Hematopoietic multipotent progenitor cell treated with erythropoietin and hydrocortisone succinate and interleukin-3 and kit ligand, for 17 days (in vitro differentiated cells): ENCODE measurements around the gene MPV17.
"Not testable (repeated sequence)": the region's sequence is repeated elsewhere in the genome, so short reads cannot be mapped to it uniquely, and the experiment has no call there.

Source experiments
- DNase-seq: peaks from one replicate; pipeline ENCODE4 v3.0.0-alpha.2; 2015; ENCODE audit warnings: low spot score

The MPV17 gene

DNA sequence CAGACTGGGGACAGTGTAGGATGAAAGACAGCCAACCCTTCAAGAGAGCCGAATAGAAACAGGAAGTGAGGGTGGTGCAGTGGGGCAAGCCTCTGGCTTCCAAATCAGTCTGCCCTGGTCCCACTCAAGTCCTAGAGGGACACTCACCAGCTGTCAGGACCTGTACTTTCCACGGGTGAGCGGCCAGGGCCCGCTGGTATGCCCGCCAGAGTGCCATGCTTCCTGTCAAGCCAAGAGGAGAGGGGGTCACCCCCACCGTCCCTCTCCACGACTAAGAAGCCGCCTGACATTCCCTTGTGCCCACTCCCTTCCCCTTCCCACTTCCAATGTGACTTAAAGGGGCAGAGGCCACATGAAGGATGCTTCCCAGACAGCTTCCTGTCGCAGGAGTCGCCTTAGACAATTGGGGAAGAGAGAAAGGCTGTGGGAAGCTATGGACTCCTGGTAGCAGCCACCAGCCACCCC lies 564 bp downstream of the MPV17 start:
- DNase-seq: no peak

DNA sequence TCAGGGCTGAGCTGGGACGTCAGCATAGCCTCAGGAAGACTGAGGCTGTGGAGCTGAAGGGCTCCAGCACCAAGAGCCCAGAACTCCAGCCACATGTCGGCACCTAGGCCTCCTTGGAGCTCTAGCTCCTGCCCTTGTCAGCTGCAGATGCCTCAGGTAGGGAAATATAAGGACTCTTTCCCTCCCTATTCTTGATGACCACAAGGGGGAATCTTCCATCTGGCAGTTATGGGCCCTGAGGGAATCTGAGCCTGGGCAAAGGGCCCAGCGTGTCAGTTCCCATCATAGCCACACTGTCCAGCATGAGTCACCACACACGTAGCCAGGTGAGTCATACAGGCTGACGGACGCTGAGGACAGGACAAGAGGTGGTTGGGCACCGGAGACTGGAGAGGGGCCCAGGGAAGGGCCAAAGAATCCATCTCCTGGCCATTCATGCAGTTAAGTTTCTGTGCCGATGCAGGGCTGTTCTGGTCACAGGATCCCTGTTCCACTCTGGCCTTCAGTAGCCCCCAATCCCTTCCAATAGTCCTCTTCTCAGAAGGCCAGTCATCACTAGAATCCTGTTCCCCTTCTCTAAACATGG lies 1.8 kb downstream of the MPV17 start:
- DNase-seq: peak; percentile 43

DNA sequence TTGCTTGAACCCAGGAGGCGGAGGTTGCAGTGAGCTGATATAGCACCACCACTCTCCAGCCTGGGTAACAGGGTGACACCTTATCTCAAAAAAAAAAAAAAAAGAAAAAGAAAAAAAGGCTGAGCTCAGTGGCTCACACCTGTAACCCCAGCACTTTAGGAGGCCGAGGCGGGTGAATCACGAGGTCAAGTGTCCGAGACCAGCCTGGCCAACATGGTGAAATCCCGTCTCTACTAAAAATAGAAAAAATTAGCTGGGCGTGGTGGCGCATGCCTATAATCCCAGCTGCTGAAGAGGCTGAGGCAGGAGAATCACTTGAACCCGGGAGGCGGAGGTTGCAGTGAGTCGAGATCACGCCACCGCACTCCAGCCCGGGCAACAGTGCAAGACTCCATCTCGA lies 3.1 kb downstream of the MPV17 start:
- not testable (repeated sequence) for DNase-seq

GRCh38 chr2:27316655-27317412 lies 6.1 kb downstream of the MPV17 start:
- DNase-seq: no peak

DNA sequence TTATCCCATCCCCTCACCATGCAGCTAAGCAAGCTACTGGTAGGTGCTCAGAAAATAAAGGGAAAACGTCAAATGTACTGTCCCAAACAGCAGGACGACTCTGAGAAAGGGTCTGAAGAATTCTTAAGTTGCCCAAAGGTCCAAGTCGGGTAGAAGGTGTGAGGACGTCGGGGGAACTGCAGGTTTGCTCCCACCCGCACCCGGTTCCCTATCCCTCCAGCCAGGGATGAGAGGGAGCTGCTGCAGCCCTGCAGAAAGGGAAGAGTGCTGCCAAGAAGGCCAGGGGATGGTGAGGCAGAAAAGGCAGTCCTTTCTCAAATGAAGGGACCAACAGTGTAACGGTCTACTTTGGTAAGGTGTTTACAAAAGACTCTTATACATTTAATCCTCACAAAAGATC lies 7.8 kb downstream of the MPV17 start:
- DNase-seq: no peak

- no peak for DNase-seq
These were observed 8.2 kb downstream of the MPV17 start for GRCh38 chr2:27314709-27315108.

- no peak for DNase-seq
These were observed 8.8 kb downstream of the MPV17 start for GRCh38 chr2:27313882-27314645.

DNA sequence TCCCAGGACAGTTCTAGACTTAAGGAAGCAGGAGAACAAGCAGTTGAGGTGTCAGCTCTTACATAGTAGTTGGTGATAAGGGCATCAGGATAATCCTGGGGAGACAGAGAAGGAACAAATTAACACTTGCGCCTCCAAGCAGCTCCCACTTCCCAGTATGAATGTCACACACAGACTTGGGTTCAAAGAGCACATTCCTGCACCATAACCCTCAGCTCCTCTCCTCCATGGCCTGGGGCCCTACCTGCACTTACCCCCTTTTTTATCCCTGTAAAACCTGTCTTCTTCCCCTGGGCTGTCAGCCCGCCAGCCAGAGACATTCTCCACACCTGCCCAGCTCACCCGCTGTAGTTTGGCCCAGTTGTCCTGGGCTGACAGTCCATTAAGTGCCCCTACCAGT lies 10.7 kb downstream of the MPV17 start:
- DNase-seq: no peak

DNA sequence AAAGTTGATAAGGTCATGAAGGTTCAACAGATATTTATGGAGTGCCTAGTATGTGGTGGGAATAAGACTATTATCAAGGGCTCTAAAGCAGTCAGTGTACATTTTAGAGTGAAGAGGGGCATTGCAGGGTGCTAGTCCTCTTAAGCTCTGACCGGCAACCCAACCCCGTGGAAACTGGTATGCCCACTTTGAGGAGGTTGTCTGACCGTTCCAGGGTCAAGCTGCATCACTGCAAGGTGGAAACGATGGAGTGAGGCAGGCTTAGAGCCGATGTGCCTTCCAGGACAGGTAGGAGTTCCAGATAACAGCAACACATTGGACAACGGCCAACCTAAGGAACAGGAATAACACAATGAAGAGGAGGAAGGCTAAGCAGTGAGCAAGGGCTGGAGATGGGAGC lies 13.2 kb downstream of the MPV17 start:
- no peak for DNase-seq

DNA sequence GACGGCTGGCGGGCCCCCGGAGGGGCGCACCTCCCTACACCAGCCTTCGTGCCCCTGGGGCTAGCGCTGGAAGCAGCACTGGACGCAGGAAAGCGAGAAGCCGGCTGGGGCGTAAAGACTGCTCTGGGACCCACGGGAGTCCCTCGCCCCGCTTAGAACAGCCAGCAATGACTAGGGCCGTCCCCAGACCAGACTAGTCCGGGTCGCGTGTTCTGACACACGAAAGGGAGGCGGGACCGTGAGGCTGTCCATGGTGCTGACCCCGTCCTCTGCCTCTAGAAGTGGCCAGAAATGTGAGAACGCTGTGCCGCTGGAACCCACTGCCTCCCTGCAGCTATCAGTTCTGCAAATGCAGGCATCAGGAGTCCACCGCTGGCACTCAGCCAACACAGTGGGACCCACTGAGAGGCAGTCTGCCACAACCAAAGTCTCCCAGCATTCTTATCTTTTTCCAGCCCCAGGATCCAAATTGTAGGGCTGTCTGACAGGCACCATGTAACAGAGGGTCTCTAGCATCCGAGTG lies 14.5 kb downstream of the MPV17 start, which contains the start of gene UCN:
UCN (minus strand) TSS at position 87 of the 523 bp plus-strand sequence. CDS start 550 bp downstream, outside the sequence.
- DNase-seq: no peak

DNA sequence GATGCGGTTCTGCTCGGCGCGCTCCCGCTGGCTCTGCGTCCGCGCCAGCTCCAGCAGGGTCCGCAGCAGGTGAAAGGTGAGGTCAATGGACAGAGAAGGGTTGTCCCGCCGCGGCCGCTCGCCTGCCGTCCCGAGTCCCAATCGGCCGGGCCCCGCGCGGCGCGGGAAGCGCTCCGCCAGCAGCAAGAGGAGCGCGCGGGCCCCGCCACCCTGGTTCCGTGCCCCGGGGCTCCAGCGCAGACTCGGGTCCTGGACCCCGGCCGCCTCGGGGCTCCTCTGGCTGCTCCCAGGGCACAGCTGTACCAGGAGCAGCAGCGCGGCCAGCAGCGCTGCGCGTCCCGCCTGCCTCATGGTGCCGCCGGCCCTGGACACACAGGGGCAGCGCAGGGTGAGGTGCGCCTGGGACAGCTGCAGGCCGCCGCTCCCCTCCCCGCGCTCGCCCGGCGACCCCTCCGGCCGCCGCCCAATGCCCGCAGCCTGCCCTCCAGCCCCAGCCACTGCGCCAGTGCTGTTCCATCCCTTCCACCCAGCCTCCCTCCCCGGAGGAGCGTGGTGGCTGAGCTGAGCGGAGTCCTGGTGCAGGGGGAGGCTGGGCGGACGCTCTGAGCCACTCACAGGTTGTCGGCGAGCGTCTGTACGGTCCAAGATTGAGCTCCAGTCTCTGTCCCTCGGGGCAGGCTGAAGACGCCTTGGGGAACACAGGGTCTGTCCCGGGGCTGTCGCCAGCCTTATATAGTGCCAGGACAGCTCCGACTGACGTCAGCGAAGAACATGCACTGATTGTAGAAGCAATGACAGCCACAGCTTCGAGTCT lies 15.1 kb downstream of the MPV17 start:
- DNase-seq: no peak

GRCh38 chr2:27307287-27307544 lies 15.7 kb downstream of the MPV17 start:
- DNase-seq: no peak

GRCh38 chr2:27306573-27307286 lies 16.2 kb downstream of the MPV17 start:
- DNase-seq: no peak

DNA sequence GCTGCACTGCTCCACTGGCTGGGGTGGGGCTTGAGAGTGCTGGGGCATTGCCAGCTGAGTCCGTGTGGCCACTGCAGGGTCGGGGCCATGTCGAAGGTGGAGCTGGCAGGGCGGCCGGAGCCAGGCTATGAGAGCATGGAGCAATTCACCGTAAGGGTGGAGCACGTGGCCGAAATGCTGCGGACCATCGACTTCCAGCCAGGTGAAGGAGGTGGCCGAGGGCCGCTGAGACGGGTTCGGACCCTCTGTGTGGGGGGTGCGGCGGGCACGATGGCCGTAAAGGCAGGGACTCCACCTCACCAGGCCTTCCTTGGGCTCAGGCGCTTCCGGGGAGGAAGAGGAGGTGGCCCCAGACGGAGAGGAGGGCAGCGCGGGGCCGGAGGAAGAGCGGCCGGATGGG lies 16.8 kb downstream of the MPV17 start:
- DNase-seq: no peak

GRCh38 chr2:27305516-27305915 lies 17.4 kb downstream of the MPV17 start:
- DNase-seq: no peak

GRCh38 chr2:27304488-27305240 lies 18.2 kb downstream of the MPV17 start:
- no peak for DNase-seq

DNA sequence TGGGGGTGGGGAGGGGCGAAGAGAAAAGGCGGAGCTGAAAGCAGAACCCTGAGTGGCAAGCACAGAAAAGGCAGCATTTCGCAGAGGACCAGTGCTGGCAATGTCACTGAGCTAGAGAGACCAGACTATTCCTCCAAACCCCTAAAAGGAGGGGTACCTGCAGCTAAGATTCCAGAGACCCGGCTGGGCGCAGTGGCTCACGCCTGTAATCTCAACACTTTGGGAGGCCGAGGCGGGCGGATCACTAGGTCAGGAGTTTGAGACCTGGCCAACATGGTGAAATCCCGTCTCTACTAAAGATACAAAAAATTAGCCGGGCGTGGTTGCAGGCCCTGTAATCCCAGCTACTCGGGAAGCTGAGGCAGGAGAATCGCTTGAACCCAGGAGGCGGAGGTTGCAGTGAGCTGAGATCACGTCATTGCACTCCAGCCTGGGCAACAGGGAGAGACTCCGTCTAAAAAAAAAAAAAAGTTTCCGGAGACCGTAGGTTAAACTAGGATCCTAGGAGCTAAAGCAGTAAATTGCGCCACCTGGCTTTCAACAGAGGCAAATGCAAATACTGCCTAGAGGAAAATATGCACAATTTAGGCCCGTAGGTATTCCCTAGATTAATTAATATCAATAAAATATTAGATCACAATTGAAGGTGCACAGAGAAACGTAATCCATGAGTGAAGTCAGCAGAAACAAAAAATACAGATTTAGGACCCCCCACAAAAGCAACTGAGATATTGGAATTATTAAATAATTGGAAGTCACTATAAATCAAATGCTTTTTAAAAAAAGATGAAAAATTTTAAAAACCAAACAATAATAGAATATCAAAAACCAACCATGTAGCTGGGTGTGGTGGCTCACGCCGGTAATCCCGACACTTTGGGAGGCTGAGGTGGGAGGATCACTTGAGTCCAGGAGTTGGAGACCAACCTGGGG lies 19.5 kb downstream of the MPV17 start:
- DNase-seq: peak; percentile 73

- DNase-seq: not testable (repeated sequence)
These were observed 22.3 kb downstream of the MPV17 start for GRCh38 chr2:27300606-27301005.

GRCh38 chr2:27298391-27299080 lies 24.4 kb downstream of the MPV17 start:
- DNase-seq: no peak
